Activated CD4-positive, CD25-positive, alpha-beta regulatory T cell (primary cell): ENCODE data around the gene NEDD8.
A peak's percentile ranks its signal among the peaks of the same experiment; 100 is the strongest.

Experiments
- DNase-seq, 4 experiments: peaks; one replicate each; lab custom pipeline; 2025; lab: John Stamatoyannopoulos, UW

NEDD8 gene

DNA sequence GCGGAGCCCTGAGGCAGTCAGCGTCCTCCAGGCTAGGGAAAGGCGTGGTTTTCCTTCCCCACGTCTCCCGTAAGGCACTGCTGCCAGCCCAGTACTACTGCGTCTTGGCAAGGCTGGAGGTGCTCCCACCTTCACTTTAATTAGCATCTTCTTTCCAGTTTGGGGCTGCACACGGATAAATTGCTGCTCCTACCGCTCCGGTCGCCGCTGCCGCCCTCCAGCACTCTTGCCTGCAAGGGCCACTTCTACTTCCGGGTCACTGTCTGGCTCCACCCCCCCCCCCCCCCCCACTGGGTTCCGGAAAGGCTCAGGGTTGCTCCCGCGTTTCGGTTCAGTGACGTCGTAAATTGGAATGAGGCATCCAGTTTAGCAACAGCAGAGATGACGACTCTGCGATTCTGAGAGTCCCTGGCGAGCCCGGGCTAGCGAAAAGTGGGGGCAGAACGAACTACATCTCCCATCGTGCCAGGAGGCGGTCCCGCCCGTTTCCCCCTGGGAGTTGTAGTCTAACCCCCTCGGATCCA lies at the start of gene NEDD8:
Gene NEDD8, minus strand, starts transcription at position 247 of the 524 bp plus-strand sequence. Its CDS starts 100 bp downstream, at position 147.
- DNase-seq = peak; percentile 82 to 92 (median 89)

DNA sequence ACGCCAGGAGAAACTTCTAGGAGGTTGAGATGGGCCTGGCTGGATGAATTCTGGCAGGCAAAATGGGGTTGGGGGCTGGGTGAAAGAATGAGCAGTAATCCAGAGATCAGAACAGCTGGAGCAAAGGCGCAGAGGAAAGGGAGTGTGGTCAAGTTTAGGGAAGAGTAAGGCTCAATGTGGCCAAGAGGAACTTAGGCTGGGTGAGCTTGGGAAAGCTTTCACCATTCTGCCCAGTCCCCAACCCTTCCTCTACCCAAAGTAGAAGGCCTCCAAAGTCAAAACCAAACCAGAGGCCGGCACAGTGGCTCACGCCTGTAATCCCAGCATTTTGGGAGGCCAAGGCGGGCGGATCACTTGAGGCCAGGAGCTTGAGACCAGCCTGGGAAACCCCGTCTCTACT lies 49.5 kb upstream of the NEDD8 start:
- DNase-seq = no peak

DNA sequence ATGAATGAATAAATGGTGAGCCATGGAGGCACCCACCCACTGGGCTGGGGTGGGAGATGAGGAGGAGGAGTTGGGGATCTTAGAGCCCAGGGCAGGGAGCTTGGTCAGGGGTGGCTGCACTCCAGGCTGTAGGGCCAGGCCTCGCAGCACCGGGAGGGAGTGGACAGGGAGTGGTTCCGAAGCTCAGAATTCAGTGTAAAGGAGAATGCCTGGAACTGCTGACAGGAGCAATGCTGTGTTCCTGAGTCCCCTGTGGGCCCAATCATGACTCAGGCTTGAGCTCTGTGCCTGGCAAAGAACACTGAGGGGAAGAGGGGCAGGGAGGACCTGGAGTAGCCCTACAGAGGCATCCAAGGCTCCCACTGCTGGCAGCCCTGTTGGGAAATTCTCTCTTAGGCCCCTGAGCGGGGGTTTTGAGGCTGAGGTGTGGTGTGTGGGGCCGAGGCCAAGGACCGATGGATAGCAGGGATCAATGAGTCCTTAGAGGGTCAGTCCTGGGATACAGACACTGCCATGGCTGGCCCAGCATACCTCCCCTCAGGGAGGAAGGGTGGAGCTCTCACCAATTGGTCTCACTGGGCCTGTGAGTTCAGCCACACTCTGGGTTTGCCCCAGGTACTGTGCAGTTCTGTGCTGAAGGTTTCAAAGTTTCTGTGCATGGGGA lies 48.8 kb upstream of the NEDD8 start:
- no peak for DNase-seq

DNA sequence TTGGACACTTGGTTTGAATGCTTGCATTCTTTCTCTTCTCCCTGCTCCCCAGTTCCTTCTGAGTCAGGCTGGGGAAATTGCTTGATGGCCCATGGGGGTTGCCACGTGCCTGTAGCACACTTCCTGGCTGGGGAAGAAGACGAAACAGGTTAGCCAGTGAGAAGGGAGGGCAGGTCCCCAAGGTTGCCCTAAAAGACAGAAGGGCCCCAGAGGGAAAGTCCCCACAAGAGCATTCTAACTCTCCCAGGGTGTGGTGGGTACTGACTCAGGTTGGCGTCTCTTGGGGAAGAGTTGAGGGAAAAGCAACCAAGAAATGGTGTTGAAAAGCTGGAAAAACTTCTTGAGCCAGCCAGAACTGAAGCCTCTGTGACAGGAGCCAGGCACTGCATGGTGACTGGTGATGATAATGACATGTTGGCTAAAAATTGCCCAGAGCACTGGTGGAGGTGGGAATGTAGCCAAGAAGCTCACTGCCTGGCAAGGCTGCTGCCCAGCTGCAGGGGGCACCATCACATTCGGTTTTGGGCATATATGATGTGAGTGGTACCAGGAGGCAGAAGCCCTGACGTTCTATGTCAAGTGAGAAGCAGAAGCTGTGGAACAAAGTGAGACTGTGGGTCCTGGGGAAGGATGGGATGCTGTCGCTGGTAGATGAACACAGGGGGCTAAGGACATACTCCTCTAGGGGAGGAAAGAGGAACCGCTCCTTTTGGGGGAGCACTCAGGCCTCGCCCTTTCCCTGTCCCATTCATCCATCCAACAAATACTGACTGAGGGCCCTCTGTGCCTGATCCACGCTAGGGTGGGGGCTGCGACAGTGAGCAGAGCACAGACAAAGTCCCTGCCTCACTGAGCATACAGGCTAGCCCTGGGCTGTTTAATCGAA lies 47.4 kb upstream of the NEDD8 start:
- no peak for DNase-seq

DNA sequence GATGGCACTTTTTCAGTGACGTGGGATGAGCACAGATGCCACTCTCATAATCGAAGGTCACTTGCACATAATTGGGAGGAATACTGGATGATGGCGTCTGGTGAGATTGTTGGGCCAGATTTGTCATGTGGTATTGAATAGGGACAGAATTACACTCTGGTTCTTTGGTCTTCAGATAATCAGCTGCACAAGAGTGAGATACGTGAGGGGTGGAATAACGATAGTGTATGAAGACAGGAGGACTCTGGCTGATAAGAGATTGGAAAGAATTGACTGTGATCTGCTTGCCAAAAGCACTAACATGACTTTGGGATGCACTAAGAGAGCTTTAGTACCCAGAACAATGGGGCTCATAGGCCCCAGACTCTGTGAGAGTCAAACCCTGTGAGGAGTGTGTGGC lies 46.3 kb upstream of the NEDD8 start:
- DNase-seq = no peak

DNA sequence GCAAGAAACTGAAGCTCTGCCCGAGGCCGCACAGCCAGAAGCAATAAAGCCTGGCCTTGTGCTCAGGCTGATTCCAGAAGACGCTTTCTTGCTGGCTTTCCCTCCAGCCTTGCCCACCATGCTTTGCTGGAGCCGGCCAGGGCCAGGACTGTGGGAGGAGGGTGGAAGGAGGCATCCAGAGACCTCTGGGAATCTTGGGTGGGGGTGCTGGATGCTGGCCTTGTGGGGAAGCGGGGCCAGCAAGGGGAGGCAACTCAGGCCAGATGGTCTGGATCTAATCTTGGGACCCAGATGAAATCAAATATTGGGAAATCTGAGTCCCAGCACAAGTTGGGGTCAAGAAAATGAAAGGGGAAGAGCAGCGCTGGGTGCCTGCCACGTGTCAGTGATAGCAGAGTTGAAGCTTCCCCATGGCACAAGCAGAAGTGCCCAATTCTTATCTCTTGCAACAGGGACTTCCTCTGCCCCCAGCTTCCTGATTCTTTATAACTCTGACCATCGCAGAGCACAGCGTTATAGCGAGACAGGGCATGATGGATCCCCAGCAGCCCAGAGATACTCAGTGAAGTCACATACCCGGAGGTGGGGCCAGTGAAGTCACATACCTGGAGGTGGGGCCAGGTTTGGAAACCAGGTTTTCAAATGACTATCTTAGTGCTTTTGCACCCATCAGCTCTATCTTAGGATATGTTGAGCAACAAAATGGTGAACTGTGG lies 45.6 kb upstream of the NEDD8 start:
- DNase-seq = no peak

DNA sequence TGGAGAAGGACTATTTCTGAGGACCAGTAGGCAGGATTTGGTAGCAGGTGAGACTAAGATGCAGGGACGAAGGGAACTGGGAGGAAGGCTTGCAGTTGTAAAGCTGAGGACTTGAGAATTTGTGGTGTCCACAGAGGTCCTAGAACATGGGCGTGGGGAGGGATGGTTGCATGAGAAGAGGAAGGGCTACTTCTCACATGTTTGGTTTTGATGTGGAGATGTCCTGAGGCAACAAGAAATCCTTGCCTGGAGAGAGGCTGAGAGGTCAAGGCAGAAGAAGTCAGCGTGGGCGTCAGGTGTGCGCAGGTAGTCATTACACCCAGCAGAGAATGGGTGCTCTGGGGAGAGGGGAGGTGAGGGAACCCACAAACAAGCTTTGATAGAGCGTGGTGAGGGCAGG lies 44.9 kb upstream of the NEDD8 start:
- DNase-seq = no peak

DNA sequence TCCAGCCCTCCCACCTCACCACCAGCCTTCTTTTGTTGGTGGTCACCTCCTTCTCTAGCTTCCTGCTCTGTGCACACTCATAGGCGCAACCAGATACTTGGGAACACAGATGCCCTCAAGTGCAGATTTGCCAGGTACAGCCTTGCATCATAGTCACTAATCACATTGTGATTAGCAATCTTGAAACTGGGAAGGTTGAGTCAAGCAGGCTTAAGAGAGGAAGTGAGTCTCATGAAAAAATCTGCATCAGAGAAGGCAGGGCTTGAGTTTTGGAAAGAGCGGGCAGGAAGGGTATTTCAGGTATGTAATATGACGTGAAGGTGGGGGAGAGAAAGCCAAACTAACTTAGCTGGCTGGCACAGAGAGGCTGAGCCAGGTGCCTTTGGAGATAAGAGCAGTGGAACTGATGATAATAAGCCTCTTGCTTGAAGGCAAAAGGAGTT lies 42.0 kb upstream of the NEDD8 start:
- DNase-seq = no peak

DNA sequence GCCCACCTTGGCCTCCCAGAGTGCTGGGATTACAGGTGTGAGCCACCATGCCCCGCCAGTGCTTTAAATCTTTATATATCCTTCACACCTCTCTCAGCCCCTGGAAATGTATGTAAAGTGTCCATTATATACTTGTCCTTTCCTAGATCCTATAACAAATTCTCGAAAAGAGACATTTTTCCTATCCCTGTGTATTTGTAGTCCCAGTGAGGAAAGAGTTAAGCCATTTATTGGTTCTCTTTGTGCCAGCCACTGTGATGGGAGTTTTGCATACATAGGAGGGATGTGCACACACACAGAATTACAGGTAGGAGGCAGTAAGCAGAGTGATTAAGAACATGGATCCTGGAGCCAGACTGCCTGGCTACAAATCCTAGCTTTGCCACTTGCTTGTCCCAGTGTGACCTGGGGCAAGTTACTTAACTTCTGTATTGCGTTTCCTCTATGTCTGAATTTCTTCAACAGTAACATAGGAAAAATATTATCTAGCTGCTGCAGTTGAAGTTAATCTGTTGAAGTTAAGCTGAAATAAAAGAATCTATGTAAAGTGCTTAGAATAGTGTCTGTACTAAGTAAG lies 41.3 kb upstream of the NEDD8 start:
- DNase-seq = no peak

DNA sequence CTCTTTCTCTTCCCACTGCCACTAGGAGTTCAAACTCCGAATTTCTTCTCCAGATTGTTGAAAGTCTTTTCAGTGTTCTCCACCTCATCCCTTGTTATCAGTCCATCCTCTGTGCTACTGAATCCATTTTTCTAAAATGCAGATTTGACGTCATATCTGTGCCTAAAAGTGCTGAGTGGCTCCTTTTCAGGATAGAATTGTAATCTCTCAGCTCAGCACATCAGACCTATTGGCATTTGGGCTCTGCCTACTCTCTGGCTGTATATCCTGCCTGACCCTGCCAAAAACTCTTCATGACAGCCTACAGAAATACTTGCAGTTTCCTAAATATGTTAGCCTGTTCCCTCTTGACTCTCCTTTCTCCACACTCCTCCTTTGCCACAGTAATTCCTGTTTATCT lies 40.3 kb upstream of the NEDD8 start:
- no peak for DNase-seq

DNA sequence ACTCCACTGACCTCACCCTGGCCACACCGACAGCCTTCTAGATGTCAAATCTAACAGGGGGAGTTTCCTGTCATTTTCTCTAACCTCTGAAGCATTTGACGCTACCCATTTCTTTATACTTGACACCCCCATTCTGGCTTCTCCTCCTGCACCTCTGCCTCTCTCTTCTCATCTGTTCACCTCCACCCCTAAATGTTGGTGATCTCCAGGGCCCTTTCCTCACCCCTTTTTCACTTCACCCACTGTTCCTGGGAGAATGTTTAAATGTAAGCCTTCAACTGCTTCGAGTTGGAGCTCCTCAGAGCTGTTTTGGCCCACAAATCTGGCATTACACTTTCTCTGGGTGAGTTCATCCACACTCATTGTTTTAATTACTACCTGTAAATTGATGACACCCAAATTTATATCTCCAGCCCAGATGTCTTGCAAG lies 39.7 kb upstream of the NEDD8 start:
- no peak for DNase-seq

DNA sequence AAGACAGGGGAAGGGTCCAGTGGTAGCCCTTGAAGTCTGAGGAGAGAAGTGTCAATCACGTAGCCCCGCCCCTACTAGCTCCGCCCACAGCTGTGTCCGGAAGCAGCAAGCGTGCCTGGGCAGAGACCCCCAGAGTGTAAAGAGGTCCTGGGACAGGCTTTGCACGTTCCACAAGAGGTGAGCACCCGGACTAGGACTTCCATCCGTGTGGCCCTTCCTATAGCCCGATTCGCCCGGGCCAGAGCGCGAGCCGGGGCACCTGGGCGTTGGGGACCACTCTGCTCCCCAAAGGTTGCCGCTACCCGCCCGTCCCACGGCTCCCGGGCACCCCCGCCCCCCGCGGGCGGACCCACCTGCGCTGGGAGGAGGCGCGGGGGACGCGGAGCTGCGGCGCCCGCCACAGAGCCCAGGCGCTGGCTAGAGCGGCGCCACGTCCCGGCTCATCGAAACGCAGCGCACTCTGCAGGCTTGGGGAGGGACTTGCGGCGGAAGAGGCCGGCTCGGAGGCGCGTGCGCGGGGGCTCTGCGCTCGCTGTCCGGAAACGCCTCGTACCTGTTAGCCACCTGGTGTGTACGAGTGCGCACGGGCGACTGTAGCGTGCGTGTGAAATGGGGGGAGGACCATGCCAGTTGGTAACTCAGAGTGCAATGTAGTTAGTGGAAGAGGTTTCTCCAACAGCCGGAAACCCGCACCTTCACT lies 39.1 kb upstream of the NEDD8 start, which contains the start of gene RABGGTA:
Gene RABGGTA, minus strand, starts transcription at position 464 of the 700 bp plus-strand sequence. CDS start 482 bp downstream, outside the sequence.
- peak; percentile 72 to 89 (median 81) for DNase-seq

DNA sequence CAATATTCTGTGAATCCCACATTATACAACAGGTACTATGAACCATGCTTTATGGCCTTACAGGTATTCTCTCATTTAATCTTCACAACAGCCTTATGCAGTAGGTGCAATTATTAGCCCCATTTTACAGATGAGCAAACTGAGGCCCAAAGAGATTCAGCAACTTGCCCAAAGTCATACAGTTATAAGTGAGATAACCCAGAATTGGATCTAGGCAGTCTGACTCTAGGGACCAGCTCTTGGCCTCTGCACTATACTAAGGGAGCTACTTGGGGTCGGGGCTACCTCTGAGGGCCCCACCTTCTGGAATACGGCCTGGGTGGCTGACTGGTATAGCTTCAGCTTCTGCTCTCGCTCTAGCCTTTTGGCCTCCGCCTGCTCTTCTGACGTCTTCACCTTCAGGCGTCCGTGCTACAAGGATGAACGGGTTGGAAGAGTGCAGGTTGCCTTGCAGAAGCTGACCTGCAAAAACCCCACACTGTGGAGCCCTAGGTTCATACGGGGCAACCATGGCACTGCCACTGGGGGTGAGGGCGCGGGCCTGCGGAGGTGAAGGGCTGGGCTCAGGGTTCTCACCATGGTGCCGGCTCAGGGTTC lies 38.5 kb upstream of the NEDD8 start:
- DNase-seq = no peak

DNA sequence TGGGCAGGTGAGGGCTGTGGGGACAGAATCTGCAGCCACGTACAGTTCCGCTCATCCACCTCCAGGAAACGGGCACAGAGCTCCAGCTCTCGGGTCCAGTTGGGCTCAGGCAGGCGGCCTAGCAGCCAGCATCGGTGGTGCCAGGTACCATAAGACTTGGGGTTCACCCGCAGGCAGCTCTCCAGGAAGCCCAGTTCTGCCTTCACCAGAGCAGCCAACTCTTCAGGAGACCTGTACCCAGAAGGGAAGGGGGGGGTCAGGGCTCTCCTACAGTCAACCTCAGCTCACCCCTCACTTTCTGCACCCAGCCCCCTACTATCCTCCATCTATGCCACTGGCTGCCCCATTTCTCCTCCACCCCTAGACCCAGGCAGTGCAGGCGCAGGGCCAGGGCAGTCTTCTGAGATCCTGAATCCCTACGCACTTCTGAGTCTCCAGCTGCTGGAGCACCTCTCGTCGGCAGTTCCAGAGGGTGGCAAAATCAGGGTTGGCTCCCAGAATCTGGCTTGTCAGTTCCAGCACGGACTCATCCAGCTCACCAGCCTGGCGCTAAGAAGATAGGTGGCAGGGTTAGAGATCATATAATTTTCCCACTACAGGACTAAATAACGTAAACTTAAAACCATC lies 37.9 kb upstream of the NEDD8 start:
- no peak for DNase-seq

DNA sequence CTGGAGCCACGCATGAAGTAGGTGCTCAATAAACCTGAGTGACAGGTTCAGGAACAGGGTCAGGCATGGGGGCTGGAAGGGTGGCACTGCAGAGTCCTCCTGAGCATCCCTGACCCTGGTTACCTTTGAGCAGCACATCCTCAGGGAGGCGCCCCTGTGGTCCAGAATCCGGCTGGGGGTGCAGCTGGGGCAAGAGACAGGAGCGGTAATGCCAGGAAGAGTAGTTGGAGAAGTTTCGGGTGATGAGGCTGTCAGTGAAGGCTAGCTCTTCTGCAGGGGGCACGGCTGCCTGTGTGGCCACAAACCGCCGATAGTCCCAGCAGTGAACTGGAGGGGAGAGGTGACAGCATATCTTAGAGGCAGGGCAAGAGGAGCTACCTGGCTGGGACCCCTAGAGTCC lies 37.2 kb upstream of the NEDD8 start:
- DNase-seq = no peak

DNA sequence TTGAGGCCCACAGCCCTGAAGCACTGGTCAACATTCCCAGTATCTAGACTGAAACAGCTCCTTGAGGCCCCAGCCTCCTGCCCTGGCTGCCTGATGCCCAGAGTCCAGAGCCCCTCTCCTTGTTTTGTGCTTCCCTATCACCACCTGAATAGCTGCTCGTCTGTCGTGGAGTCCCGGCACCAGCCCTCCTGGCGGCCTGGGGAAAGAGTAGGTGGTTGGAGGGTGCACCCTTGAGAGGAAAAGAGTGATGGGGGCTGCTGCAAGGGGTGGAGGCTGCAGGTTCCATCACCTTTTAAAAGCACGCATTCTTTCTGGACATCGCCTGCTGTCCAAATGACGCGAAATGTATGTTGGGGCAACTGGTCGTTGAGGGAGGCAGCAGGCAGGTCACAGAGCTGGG lies 36.1 kb upstream of the NEDD8 start:
- no peak for DNase-seq

DNA sequence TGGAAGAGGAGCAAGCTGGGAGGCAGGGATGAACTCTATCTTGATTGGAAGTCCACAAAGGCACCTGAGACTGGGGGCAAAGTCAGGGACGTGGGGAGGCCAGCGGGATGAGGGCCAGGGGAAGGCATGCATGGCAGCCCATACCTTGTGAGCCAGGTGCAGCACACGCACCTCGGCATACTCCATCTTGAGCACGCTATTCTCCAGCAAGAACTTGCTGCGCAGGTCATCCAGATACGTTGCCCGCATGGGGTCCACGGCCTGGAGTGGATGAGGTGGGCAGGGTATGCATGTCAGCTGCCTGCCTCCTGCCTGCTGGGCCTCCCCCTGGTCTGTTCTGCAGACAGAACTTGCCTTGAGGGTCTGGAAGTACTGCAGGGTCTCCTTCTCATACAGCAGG lies 35.3 kb upstream of the NEDD8 start:
- DNase-seq = no peak

DNA sequence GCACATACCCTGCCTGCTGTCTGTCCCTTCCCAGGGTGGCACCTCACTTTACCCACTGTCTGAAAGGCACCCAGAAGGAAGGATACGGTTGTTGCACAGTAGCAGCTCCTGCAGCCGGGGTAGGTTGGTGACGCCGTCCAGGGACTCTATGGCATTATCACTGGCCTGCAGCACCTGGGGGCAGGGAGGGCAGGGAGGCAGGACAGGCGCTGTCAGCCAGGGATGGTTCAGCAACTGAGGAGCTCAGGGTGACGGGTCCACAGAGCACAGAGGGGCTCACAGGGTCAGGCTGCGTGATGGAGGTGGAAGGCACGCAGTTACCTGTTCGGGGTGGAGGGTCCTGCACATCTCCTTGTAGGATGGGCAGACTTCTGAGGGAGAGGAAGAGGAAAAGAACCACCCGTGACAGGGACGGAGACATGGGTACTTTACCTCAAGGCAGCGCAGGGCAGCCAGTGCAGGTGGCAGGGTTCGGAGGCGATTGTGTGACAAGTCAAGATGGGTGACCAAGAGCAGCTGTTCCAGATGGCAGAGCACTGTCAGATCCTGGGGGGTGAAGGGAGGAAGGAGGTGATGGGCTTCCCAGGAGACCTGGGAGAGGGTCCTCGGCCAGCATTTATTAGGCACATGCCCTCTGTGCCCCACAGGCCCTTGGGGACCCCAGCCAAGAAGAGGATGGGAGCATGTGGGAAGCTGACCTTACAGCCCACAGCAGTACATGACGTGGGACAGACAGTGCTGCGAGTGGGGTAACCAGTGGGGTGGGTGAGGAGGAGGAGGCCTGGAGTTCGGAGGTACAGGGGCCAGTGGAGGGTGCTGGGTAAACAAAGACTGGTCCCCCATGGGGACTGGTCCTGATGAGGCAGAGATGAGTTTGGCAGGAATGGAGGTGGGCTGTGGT lies 34.4 kb upstream of the NEDD8 start:
- no peak for DNase-seq

DNA sequence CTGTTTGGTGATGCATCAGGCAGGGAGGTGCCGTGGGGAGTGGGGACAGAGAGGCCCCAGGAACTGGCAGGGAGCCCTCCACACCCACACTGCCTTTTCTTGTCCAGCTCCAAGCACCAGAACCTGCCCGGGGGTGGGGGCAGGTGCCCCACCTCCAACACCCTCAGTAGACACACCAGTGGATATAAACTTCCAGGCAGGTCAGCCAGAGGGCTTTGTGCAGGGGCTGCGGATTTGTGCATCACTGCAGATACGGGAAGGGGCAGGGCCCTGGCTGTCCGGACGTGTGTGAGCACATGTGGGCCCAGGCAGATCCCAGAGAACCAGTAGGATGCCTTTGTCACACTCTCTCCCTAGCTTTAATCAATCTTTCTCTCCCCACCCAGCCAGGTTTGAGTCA lies 32.1 kb upstream of the NEDD8 start:
- no peak for DNase-seq
